DND-41 (cell line): Measurements from ENCODE around the gene RNASEL.
A peak's percentile ranks its signal among the peaks of the same experiment; 100 is the strongest.

Experiments used
- ATAC-seq: fragments of 200-7000 bp; cut with Tn5 transposase; 3 replicates; pipeline ENCODE4 v1.9.1; 2021; ENCODE audit warnings: low read depth; ENCODE audit not compliant: insufficient read depth
- DNase-seq: peaks from one replicate; pipeline ENCODE4 v3.0.0-alpha.2; 2020
- H2AFZ ChIP-seq: 2 replicates; pipeline ENCODE4 v1.6.0; 2012; ENCODE audit warnings: low read depth, low read length
- H3K27ac ChIP-seq: 2 replicates; pipeline ENCODE4 v1.5.1; 2012; ENCODE audit warnings: low read length, inconsistent platforms
- H3K27me3 ChIP-seq: fragments of 200-600 bp; sonication (generic); 2 replicates; pipeline ENCODE4 v1.6.0; 2012; ENCODE audit warnings: low read length, mild to moderate bottlenecking, inconsistent platforms; ENCODE audit not compliant: insufficient read depth, poor library complexity
- H3K36me3 ChIP-seq: 2 replicates; pipeline ENCODE4 v1.5.1; 2012; ENCODE audit warnings: low read length, inconsistent platforms; ENCODE audit not compliant: insufficient read depth
- H3K4me1 ChIP-seq: 2 replicates; pipeline ENCODE4 v1.5.1; 2012; ENCODE audit warnings: mild to moderate bottlenecking, low read length; ENCODE audit not compliant: insufficient read depth
- H3K4me2 ChIP-seq: 2 replicates; pipeline ENCODE4 v1.6.0; 2012; ENCODE audit warnings: mild to moderate bottlenecking, moderate library complexity, low read length, inconsistent platforms; ENCODE audit not compliant: insufficient read depth
- H3K4me3 ChIP-seq, 2 experiments: fragments of 200-600 bp in 1 of 2; shearing (Covaris generic) in 1 of 2; 2 replicates each; pipeline ENCODE4 v1.5.1; 2012 to 2016; ENCODE audit warnings: inconsistent platforms in 2 of 2, low read length in 2 of 2, mild to moderate bottlenecking in 2 of 2, low read depth in 1 of 2, moderate library complexity in 1 of 2
- H3K79me2 ChIP-seq: 2 replicates; pipeline ENCODE4 v1.6.0; 2012; ENCODE audit warnings: low read length, inconsistent platforms; ENCODE audit not compliant: insufficient read depth
- H3K9ac ChIP-seq: 2 replicates; pipeline ENCODE4 v1.6.0; 2012; ENCODE audit warnings: low read depth, mild to moderate bottlenecking, inconsistent platforms, low read length, moderate library complexity
- H3K9me3 ChIP-seq: 2 replicates; pipeline ENCODE4 v1.5.1; 2012; ENCODE audit warnings: low read length, moderate library complexity, mild to moderate bottlenecking, inconsistent platforms; ENCODE audit not compliant: insufficient read depth, severe bottlenecking
- H4K20me1 ChIP-seq: 2 replicates; pipeline ENCODE4 v1.6.0; 2012; ENCODE audit warnings: low read length; ENCODE audit not compliant: insufficient read depth
- CTCF ChIP-seq: IDR thresholded peaks from 2 replicates; pipeline ENCODE4 v1.5.1; 2012; ENCODE audit warnings: borderline replicate concordance, low read length, moderate library complexity, mild to moderate bottlenecking; ENCODE audit not compliant: poor library complexity, severe bottlenecking; ENCODE audit errors: extremely low read depth
- EZH2 ChIP-seq: IDR thresholded peaks from 3 replicates; pipeline ENCODE4 v1.6.1; 2012; ENCODE audit warnings: borderline replicate concordance, low read depth, mild to moderate bottlenecking, moderate library complexity, low read length, inconsistent platforms; ENCODE audit not compliant: severe bottlenecking

Gene RNASEL

GRCh38 chr1:182615468-182616129 is 26.5 kb upstream of the RNASEL start:
- peak overlapping the region; percentile 77 for H3K4me2 ChIP-seq
- H4K20me1 ChIP-seq, result no peaks in the 10 kb centered on the region; the same call in 1 of the 2 replicates
- peaks cover 72% of the 10 kb centered on the region for H3K4me1 ChIP-seq
- ATAC-seq, result peak; percentile 72
- no peaks in the 10 kb centered on the region for H3K9me3 ChIP-seq
- H3K4me3 ChIP-seq, result peak overlapping the region; percentile 10 to 53; a peak in 3 of 4 replicates
- peak overlapping the region; percentile 79 for H3K27ac ChIP-seq
- peak overlapping the region; percentile 69 for H3K9ac ChIP-seq
- DNase-seq, result peak; percentile 88
- H2AFZ ChIP-seq, result peak overlapping the region; percentile 69; the same call in 1 of the 2 replicates
- no peaks in the 10 kb centered on the region for H3K27me3 ChIP-seq
- no peaks in the 10 kb centered on the region for H3K36me3 ChIP-seq
- TF ChIP-seq CTCF (no peak), EZH2 (no peak)
- H3K79me2 ChIP-seq, result no peaks in the 10 kb centered on the region

GRCh38 chr1:182614796-182615454 is 25.9 kb upstream of the RNASEL start:
- H3K9ac ChIP-seq, result peak overlapping the region; percentile 69
- no peaks in the 10 kb centered on the region for H3K36me3 ChIP-seq
- no peaks in the 10 kb centered on the region; the same call in 1 of the 2 replicates for H4K20me1 ChIP-seq
- H3K4me2 ChIP-seq, result peak overlapping the region; percentile 77
- peak overlapping the region; percentile 79 for H3K27ac ChIP-seq
- no peaks in the 10 kb centered on the region for H3K27me3 ChIP-seq
- TF ChIP-seq EZH2 (no peak), CTCF (no peak)
- DNase-seq (peak; percentile 54), ATAC-seq (0 out of 3 replicates have a peak, but pooled peaks have one; percentile 3)
- no peaks in the 10 kb centered on the region for H3K9me3 ChIP-seq
- no peaks in the 10 kb centered on the region for H3K79me2 ChIP-seq
- H2AFZ ChIP-seq, result peak overlapping the region; percentile 69
- H3K4me3 ChIP-seq, result peak overlapping the region; percentile 10 to 53; a peak in 3 of 4 replicates
- peaks cover 72% of the 10 kb centered on the region for H3K4me1 ChIP-seq

GRCh38 chr1:182611787-182612186 is 22.7 kb upstream of the RNASEL start:
- ATAC-seq, result no peak
- H3K4me1 ChIP-seq, result peaks cover 60% of the 10 kb centered on the region
- no peak overlapping the region for H2AFZ ChIP-seq

More at GRCh38 chr1:182611787-182612186, 22.7 kb upstream of the RNASEL start:
- TF ChIP-seq EZH2, result no peak
- no peak for TF ChIP-seq CTCF
- peak; percentile 49 for DNase-seq
- no peak overlapping the region for H3K4me3 ChIP-seq
- no peak overlapping the region for H3K4me2 ChIP-seq
- H3K9ac ChIP-seq, result no peak overlapping the region
- H4K20me1 ChIP-seq, result no peaks in the 10 kb centered on the region; the same call in 1 of the 2 replicates
- no peaks in the 10 kb centered on the region for H3K9me3 ChIP-seq
- no peaks in the 10 kb centered on the region for H3K79me2 ChIP-seq
- H3K27me3 ChIP-seq, result no peaks in the 10 kb centered on the region
- peak overlapping the region; percentile 9; the same call in 1 of the 2 replicates for H3K27ac ChIP-seq
- H3K36me3 ChIP-seq, result no peaks in the 10 kb centered on the region
